IMR-90 (cell line): ENCODE results near the gene PPP5C. TPM values are rescaled to one million over a fixed set of nuclear protein-coding genes. Genes with fewer than 3 reads are reported as not detected.

Source experiments
- ATAC-seq: fragments of 200-7000 bp; cut with Tn5 transposase; 2 replicates; pipeline ENCODE4 v1.9.1; 2020; ENCODE audit warnings: low read depth, mild to moderate bottlenecking, moderate library complexity
- BruUV-seq: library from RNA; stranded (reverse); fragments of 400-500 nt; replicated peaks from 2 replicates; lab custom pipeline; 2021; lab: Mats Ljungman, UMichigan
- CTCF ChIA-PET: fragments of 300-600 bp; formaldehyde crosslinking; extraction: SDS; loops from one replicate; lab custom pipeline; 2021; ENCODE audit warnings: antibody characterized with exemption; lab: Yijun Ruan, JAX
- POLR2A ChIA-PET: fragments of 300-600 bp; sonication (Branson Sonifier 250); formaldehyde crosslinking; loops from one replicate; lab custom pipeline; 2022; ENCODE audit warnings: antibody characterized with exemption; ENCODE audit not compliant: unreplicated experiment; lab: Charles Lee
- DNase-seq: peaks from one replicate; pipeline ENCODE4 v3.0.0; 2013
- H2AFZ ChIP-seq: replicated peaks from 2 replicates; pipeline ENCODE3; 2013; ENCODE audit warnings: low read length, mild to moderate bottlenecking; ENCODE audit not compliant: poor library complexity
- H2AK5ac ChIP-seq: 2 replicates; pipeline ENCODE4 v1.6.1; 2013; ENCODE audit warnings: low read depth, low read length, inconsistent platforms
- H2AK9ac ChIP-seq: replicated peaks from 2 replicates; pipeline ENCODE3; 2013; ENCODE audit warnings: mild to moderate bottlenecking, low read depth, low read length, moderate library complexity; ENCODE audit not compliant: poor library complexity
- H2BK120ac ChIP-seq: 2 replicates; pipeline ENCODE4 v1.6.1; 2013; ENCODE audit warnings: low read depth, low read length, inconsistent platforms
- H2BK15ac ChIP-seq: 3 replicates; pipeline ENCODE4 v1.6.1; 2013; ENCODE audit warnings: low read depth, low read length, inconsistent platforms
- H2BK20ac ChIP-seq: 2 replicates; pipeline ENCODE4 v1.6.1; 2013; ENCODE audit warnings: low read depth, mild to moderate bottlenecking, inconsistent platforms, low read length, moderate library complexity
- H2BK5ac ChIP-seq: 2 replicates; pipeline ENCODE4 v1.6.1; 2013; ENCODE audit warnings: mild to moderate bottlenecking, low read depth, low read length, inconsistent platforms; ENCODE audit not compliant: poor library complexity, severe bottlenecking
- H3K14ac ChIP-seq: replicated peaks from 2 replicates; pipeline ENCODE4 v1.6.1; 2013; ENCODE audit warnings: low read depth, low read length, inconsistent platforms
- H3K18ac ChIP-seq: 2 replicates; pipeline ENCODE4 v1.6.1; 2013; ENCODE audit warnings: low read depth, low read length, control low read depth
- H3K23ac ChIP-seq: 2 replicates; pipeline ENCODE4 v1.6.1; 2013; ENCODE audit warnings: low read depth, low read length, inconsistent platforms
- H3K27ac ChIP-seq: 2 replicates; pipeline ENCODE4 v1.5.1; 2013; ENCODE audit warnings: mild to moderate bottlenecking, control low read depth, low read length; ENCODE audit not compliant: insufficient read depth
- H3K27me3 ChIP-seq: 2 replicates; pipeline ENCODE4 v1.6.1; 2013; ENCODE audit warnings: low read length; ENCODE audit not compliant: control insufficient read depth, insufficient read depth
- H3K36me3 ChIP-seq: 2 replicates; pipeline ENCODE4 v1.6.1; 2013; ENCODE audit warnings: low read length, mixed read lengths; ENCODE audit not compliant: control insufficient read depth, insufficient read depth
- H3K4ac ChIP-seq: 2 replicates; pipeline ENCODE4 v1.6.1; 2013; ENCODE audit warnings: low read depth, low read length, inconsistent platforms
- H3K4me1 ChIP-seq: 2 replicates; pipeline ENCODE4 v1.6.1; 2013; ENCODE audit warnings: low read length, mixed read lengths; ENCODE audit not compliant: control insufficient read depth, insufficient read depth
- H3K4me2 ChIP-seq: 2 replicates; pipeline ENCODE4 v1.6.1; 2013; ENCODE audit warnings: low read depth, mild to moderate bottlenecking, control low read depth, low read length, moderate library complexity
- H3K4me3 ChIP-seq: 2 replicates; pipeline ENCODE4 v1.5.1; 2013; ENCODE audit warnings: low read depth, mild to moderate bottlenecking, control low read depth, low read length, moderate library complexity; ENCODE audit not compliant: insufficient read depth
- H3K56ac ChIP-seq: 2 replicates; pipeline ENCODE4 v1.6.1; 2013; ENCODE audit warnings: low read length, inconsistent platforms; ENCODE audit not compliant: insufficient read depth; ENCODE audit errors: extremely low read depth
- H3K79me1 ChIP-seq, 2 experiments: 2 replicates each; pipeline ENCODE4 v1.6.1; 2013; ENCODE audit warnings: low read length in 2 of 2, inconsistent platforms in 1 of 2, low read depth in 1 of 2
- H3K9ac ChIP-seq: 2 replicates; pipeline ENCODE4 v1.6.1; 2013; ENCODE audit warnings: low read depth, low read length, control low read depth
- H3K9me1 ChIP-seq: 2 replicates; pipeline ENCODE4 v1.6.1; 2013; ENCODE audit warnings: low read length, inconsistent platforms; ENCODE audit not compliant: insufficient read depth
- H3K9me3 ChIP-seq: 2 replicates; pipeline ENCODE4 v1.6.1; 2013; ENCODE audit warnings: low read length; ENCODE audit not compliant: control insufficient read depth, insufficient read depth
- H4K20me1 ChIP-seq: 2 replicates; pipeline ENCODE4 v1.6.1; 2013; ENCODE audit warnings: low read length, inconsistent platforms; ENCODE audit not compliant: insufficient read depth
- H4K5ac ChIP-seq: 2 replicates; pipeline ENCODE4 v1.6.1; 2013; ENCODE audit warnings: mild to moderate bottlenecking, low read depth, low read length, control low read depth
- H4K8ac ChIP-seq, 2 experiments: 2 replicates each; pipeline ENCODE4 v1.6.1; 2013; ENCODE audit warnings: low read depth in 2 of 2, low read length in 2 of 2, control low read depth in 1 of 2, inconsistent platforms in 1 of 2
- H4K91ac ChIP-seq: 2 replicates; pipeline ENCODE4 v1.6.1; 2013; ENCODE audit warnings: low read depth, low read length, inconsistent platforms; ENCODE audit not compliant: insufficient read depth
- BHLHE40 ChIP-seq: fragments of 150-350 bp; IDR thresholded peaks from 2 replicates; pipeline ENCODE4 v1.6.1; 2016; ENCODE audit warnings: mild to moderate bottlenecking, low read depth, low read length
- CEBPB ChIP-seq: IDR thresholded peaks from 2 replicates; pipeline ENCODE4 v1.6.1; 2012; ENCODE audit warnings: low read depth, low read length, improper control_type of control experiment
- CHD1 ChIP-seq: IDR thresholded peaks from 2 replicates; pipeline ENCODE4 v1.6.1; 2012; ENCODE audit warnings: low read depth, low read length, improper control_type of control experiment
- CTCF ChIP-seq: conservative IDR thresholded peaks from 2 replicates; pipeline ENCODE4 v1.5.1; 2012; ENCODE audit warnings: mild to moderate bottlenecking, low read depth, low read length, improper control_type of control experiment
- FOS ChIP-seq: fragments of 150-350 bp; IDR thresholded peaks from 2 replicates; pipeline ENCODE4 v1.6.1; 2016; ENCODE audit warnings: low read depth, low read length
- MAFK ChIP-seq: IDR thresholded peaks from 2 replicates; pipeline ENCODE4 v1.6.1; 2012; ENCODE audit warnings: low read depth, low read length, improper control_type of control experiment
- MAZ ChIP-seq: IDR thresholded peaks from 2 replicates; pipeline ENCODE4 v1.6.1; 2012; ENCODE audit warnings: low read depth, mild to moderate bottlenecking, low read length, improper control_type of control experiment, moderate library complexity, borderline replicate concordance
- MXI1 ChIP-seq: IDR thresholded peaks from 2 replicates; pipeline ENCODE4 v1.6.1; 2012; ENCODE audit warnings: low read depth, mild to moderate bottlenecking, low read length, moderate library complexity, borderline replicate concordance
- NFE2L2 ChIP-seq: fragments of 150-350 bp; IDR thresholded peaks from 2 replicates; pipeline ENCODE4 v1.6.1; 2016; ENCODE audit warnings: low read depth, mild to moderate bottlenecking, low read length
- POLR2A ChIP-seq: IDR thresholded peaks from 2 replicates; pipeline ENCODE4 v1.6.1; 2012; ENCODE audit warnings: mild to moderate bottlenecking, low read depth, low read length
- RAD21 ChIP-seq: IDR thresholded peaks from 2 replicates; pipeline ENCODE4 v1.6.1; 2012; ENCODE audit warnings: low read length, improper control_type of control experiment
- RCOR1 ChIP-seq: IDR thresholded peaks from 2 replicates; pipeline ENCODE4 v1.6.1; 2012; ENCODE audit warnings: mild to moderate bottlenecking, low read length, improper control_type of control experiment; ENCODE audit not compliant: insufficient replicate concordance
- WGBS, 2 experiments: methylation state at CpG; one replicate each; pipeline versions ENCODE4 v1.1.5 to v1.1.7; 2013; ENCODE audit warnings: missing lambda C conversion rate in 2 of 2; ENCODE audit not compliant: insufficient read length in 1 of 2; ENCODE audit errors: extremely low coverage in 2 of 2; 5-methylcytosine and 5-hydroxymethylcytosine counted together
- dilution Hi-C: fragments of 300-500 bp; cut with HindIII; formaldehyde crosslinking; loops from one replicate; pipeline ENCODE4 v1.14.3; 2018; ENCODE audit warnings: low sequenced_read_pairs; ENCODE audit not compliant: unreplicated experiment
- in situ Hi-C: fragments of 300-500 bp; cut with MboI; formaldehyde crosslinking; loops from 3 replicates; pipeline ENCODE4 v1.14.3; 2019; ENCODE audit warnings: low sequenced_read_pairs, inconsistent platforms, mixed read lengths
- intact Hi-C: fragments of 100-400 bp; cut with micrococcal nuclease; formaldehyde crosslinking; loops from 2 replicates; pipeline ENCODE4 v1.10.0; 2022
- polyA plus RNA-seq, 3 experiments: library from polyadenylated mRNA; depleted of rRNA; stranded (reverse); fragments of >200 nt; gene quantifications; 2 replicates each; pipeline ENCODE4 v1.2.3, GENCODE V29; 2012; ENCODE audit warnings: low replicate concordance in 1 of 3
- total RNA-seq: library from RNA; depleted of rRNA; stranded (reverse); fragments of >200 nt; gene quantifications from 2 replicates; pipeline ENCODE4 v1.2.3, GENCODE V29; 2012
- TF ChIP-seq, protein P1 (sequence below): fragments of 150-350 bp; IDR thresholded peaks from 2 replicates; pipeline ENCODE4 v1.6.1; 2016; ENCODE audit warnings: low read depth, mild to moderate bottlenecking, low read length, moderate library complexity, borderline replicate concordance
- TF ChIP-seq, protein P2 (sequence below): fragments of 150-350 bp; IDR thresholded peaks from 2 replicates; pipeline ENCODE4 v1.6.1; 2017; ENCODE audit warnings: mild to moderate bottlenecking, antibody characterized with exemption, low read length, low read depth

Gene PPP5C
- total and polyA plus RNA-seq, 2 of the 4 experiments (the other 2 are of a cell fraction), result 80.5 to 128 TPM

DNA sequence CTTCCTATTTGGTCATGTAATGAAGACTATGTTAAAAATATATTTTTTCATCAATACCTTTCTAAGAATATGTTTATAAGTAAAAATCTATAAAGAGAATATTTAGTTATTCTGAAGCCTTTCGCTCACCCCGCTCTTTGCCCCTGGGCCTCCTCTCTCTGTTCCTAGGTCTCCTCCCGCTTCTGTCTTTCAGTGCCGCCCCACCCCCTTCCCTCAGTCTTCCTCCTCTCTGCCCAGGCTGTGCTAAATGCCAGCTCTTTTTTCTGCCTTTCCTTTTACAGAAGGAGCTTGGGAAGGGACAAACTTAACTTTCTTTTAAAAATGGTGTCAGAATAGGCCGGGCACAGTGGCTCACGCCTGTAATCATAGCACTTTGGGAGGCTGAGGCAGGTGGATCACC is 27.3 kb upstream of the PPP5C start:
- DNase-seq (no peak), ATAC-seq (no peak)
- Histone ChIP-seq H3K9me3 (no peaks in the 10 kb centered on the region), H3K36me3 (no peaks in the 10 kb centered on the region), H3K79me1 (no peaks in the 10 kb centered on the region), H3K4me2 (no peak overlapping the region), H2BK5ac (no peak overlapping the region), H3K4me3 (no peak overlapping the region), H2AFZ (no peak overlapping the region), H2BK120ac (no peak overlapping the region), H3K27me3 (peaks cover 3% of the 10 kb centered on the region; the same call in 1 of the 2 replicates), H3K18ac (no peak overlapping the region), H4K8ac (no peak overlapping the region), H4K20me1 (no peaks in the 10 kb centered on the region), H2BK20ac (no peak overlapping the region), H3K14ac (no peak overlapping the region), H3K4me1 (no peaks in the 10 kb centered on the region), H3K27ac (no peak overlapping the region), H3K9me1 (no peaks in the 10 kb centered on the region), H3K56ac (no peak overlapping the region), H3K4ac (no peak overlapping the region), H2BK15ac (no peak overlapping the region), H4K5ac (no peak overlapping the region), H4K91ac (no peak overlapping the region), H3K9ac (no peak overlapping the region), H2AK5ac (no peak overlapping the region), H2AK9ac (no peak overlapping the region), H3K23ac (no peak overlapping the region)
- CTCF ChIA-PET, result no interaction called here
- WGBS, 2 experiments, result no CpG with 5 or more reads among the region's 6 CpGs
- intact Hi-C loops, result no loop called here
- dilution Hi-C loops, result no loop called here
- in situ Hi-C loops, result no loop called here
- no peak for TF ChIP-seq BHLHE40
- no peak for TF ChIP-seq POLR2A
- TF ChIP-seq FOS, result no peak
- no peak for TF ChIP-seq MXI1
- no peak for TF ChIP-seq RAD21
- TF ChIP-seq MAZ, result no peak
- no peak for TF ChIP-seq MAFK
- no peak for TF ChIP-seq CHD1
- TF ChIP-seq, protein P1, sequence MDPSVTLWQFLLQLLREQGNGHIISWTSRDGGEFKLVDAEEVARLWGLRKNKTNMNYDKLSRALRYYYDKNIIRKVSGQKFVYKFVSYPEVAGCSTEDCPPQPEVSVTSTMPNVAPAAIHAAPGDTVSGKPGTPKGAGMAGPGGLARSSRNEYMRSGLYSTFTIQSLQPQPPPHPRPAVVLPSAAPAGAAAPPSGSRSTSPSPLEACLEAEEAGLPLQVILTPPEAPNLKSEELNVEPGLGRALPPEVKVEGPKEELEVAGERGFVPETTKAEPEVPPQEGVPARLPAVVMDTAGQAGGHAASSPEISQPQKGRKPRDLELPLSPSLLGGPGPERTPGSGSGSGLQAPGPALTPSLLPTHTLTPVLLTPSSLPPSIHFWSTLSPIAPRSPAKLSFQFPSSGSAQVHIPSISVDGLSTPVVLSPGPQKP, result no peak
- no peak for TF ChIP-seq NFE2L2
- TF ChIP-seq, protein P2, sequence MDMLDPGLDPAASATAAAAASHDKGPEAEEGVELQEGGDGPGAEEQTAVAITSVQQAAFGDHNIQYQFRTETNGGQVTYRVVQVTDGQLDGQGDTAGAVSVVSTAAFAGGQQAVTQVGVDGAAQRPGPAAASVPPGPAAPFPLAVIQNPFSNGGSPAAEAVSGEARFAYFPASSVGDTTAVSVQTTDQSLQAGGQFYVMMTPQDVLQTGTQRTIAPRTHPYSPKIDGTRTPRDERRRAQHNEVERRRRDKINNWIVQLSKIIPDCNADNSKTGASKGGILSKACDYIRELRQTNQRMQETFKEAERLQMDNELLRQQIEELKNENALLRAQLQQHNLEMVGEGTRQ, result no peak
- no peak for TF ChIP-seq CTCF
- TF ChIP-seq RCOR1, result no peak
- TF ChIP-seq CEBPB, result no peak
- BruUV-seq, result no TSS peak
- POLR2A ChIA-PET, result no interaction called here
